Neutrophil (primary cell): ENCODE data around the gene FASTK.

Experiments used
- H3K27ac ChIP-seq: fragments of 200-600 bp; sonication (generic); 2 replicates; pipeline ENCODE4 v1.5.1; 2016; ENCODE audit warnings: mild to moderate bottlenecking, moderate library complexity
- H3K27me3 ChIP-seq: fragments of 200-600 bp; sonication (generic); 2 replicates; pipeline ENCODE4 v1.6.0; 2016; ENCODE audit warnings: mild to moderate bottlenecking
- H3K36me3 ChIP-seq: fragments of 200-600 bp; sonication (generic); 2 replicates; pipeline ENCODE4 v1.5.1; 2017
- H3K4me1 ChIP-seq, 2 experiments: fragments of 200-600 bp in 1 of 2; sonication (generic) in 1 of 2; 1 replicate in 1 of 2; 2 replicates in 1 of 2; pipeline versions ENCODE4 v1.5.1 to v1.6.1; 2013 to 2016; ENCODE audit warnings: low read depth in 1 of 2, low read length in 1 of 2, mild to moderate bottlenecking in 1 of 2, moderate library complexity in 1 of 2; ENCODE audit not compliant: control insufficient read depth in 1 of 2, insufficient read depth in 1 of 2
- H3K4me3 ChIP-seq, 2 experiments: fragments of 200-600 bp in 1 of 2; sonication (generic) in 1 of 2; 1 replicate in 1 of 2; 2 replicates in 1 of 2; pipeline ENCODE4 v1.5.1; 2013 to 2016; ENCODE audit warnings: low read depth in 1 of 2, low read length in 1 of 2, mild to moderate bottlenecking in 1 of 2, moderate library complexity in 1 of 2
- H3K9me3 ChIP-seq: fragments of 200-600 bp; sonication (generic); 2 replicates; pipeline ENCODE4 v1.5.1; 2016
- CTCF ChIP-seq: fragments of 200-600 bp; sonication (generic); IDR thresholded peaks from 2 replicates; pipeline ENCODE4 v1.5.1; 2016; ENCODE audit warnings: antibody characterized with exemption

Gene FASTK

GRCh38 chr7:151051108-151051507 is 29.5 kb downstream of the FASTK start:
- H3K27me3 ChIP-seq, result peaks cover 32% of the 10 kb centered on the region
- H3K4me1 ChIP-seq, result peaks cover 15 to 20% of the 10 kb centered on the region in 2 experiments
- no peak overlapping the region for H3K27ac ChIP-seq
- TF ChIP-seq CTCF, result no peak
- no peaks in the 10 kb centered on the region for H3K9me3 ChIP-seq
- peaks cover under 1% of the 10 kb centered on the region for H3K36me3 ChIP-seq
- no peak overlapping the region for H3K4me3 ChIP-seq

GRCh38 chr7:151048911-151049463 is 31.6 kb downstream of the FASTK start:
- no peak for TF ChIP-seq CTCF
- Histone ChIP-seq H3K4me3 (no peak overlapping the region), H3K27ac (no peak overlapping the region)

GRCh38 chr7:151047976-151048815 is 32.4 kb downstream of the FASTK start, which contains the start of gene ASIC3:
Gene ASIC3, plus strand, starts transcription at chr7:151048531. Its CDS starts 355 bp downstream, at chr7:151048886.
- peaks cover 13% of the 10 kb centered on the region for H3K36me3 ChIP-seq
- peaks cover 9 to 12% of the 10 kb centered on the region in 2 experiments for H3K4me1 ChIP-seq
- H3K27me3 ChIP-seq, result peaks cover 32% of the 10 kb centered on the region
- no peak within 1 kb of the TSS for H3K27ac ChIP-seq
- no peak for TF ChIP-seq CTCF
- no peaks in the 10 kb centered on the region for H3K9me3 ChIP-seq
- no peak within 1 kb of the TSS for H3K4me3 ChIP-seq

More at GRCh38 chr7:151048911-151049463, 31.6 kb downstream of the FASTK start:
- no peaks in the 10 kb centered on the region for H3K9me3 ChIP-seq
- H3K27me3 ChIP-seq, result peaks cover 32% of the 10 kb centered on the region
- H3K4me1 ChIP-seq, result peaks cover 15 to 20% of the 10 kb centered on the region in 2 experiments
- peaks cover 13% of the 10 kb centered on the region for H3K36me3 ChIP-seq

- no peaks in the 10 kb centered on the region for H3K9me3 ChIP-seq
- no peak overlapping the region for H3K4me3 ChIP-seq
- H3K36me3 ChIP-seq, result peaks cover 18% of the 10 kb centered on the region
- peaks cover 5 to 6% of the 10 kb centered on the region in 2 experiments for H3K4me1 ChIP-seq
- no peak overlapping the region for H3K27ac ChIP-seq
- peaks cover 32% of the 10 kb centered on the region for H3K27me3 ChIP-seq
- no peak for TF ChIP-seq CTCF
These were observed 33.7 kb downstream of the FASTK start for GRCh38 chr7:151046603-151047573.

GRCh38 chr7:151045967-151046366 is 34.6 kb downstream of the FASTK start:
- no peak overlapping the region for H3K27ac ChIP-seq
- H3K9me3 ChIP-seq, result no peaks in the 10 kb centered on the region
- TF ChIP-seq CTCF, result no peak

More at GRCh38 chr7:151045967-151046366, 34.6 kb downstream of the FASTK start:
- H3K4me3 ChIP-seq, result no peak overlapping the region
- peaks cover 18% of the 10 kb centered on the region for H3K36me3 ChIP-seq
- H3K27me3 ChIP-seq, result peaks cover 23% of the 10 kb centered on the region
- H3K4me1 ChIP-seq, result peaks cover 2 to 3% of the 10 kb centered on the region in 2 experiments
